ENCODE results near the gene MAPK8.

The MAPK8 gene

GRCh38 chr10:48285710-48286109 lies 20.8 kb upstream of the MAPK8 start:
- H3K27ac ChIP-seq, result no peak overlapping the region
- H3K4me2 ChIP-seq (ENCODE audit: low read length), result no peak overlapping the region
- peaks cover 24% of the 10 kb centered on the region for H3K4me1 ChIP-seq
- H3K36me3 ChIP-seq (ENCODE audit: control insufficient read depth, insufficient read depth, low read length), result no peaks in the 10 kb centered on the region
- H3K4me3 ChIP-seq (ENCODE audit: low read depth, low read length), result no peak overlapping the region
- H3K9ac ChIP-seq, result no peak overlapping the region
- no peaks in the 10 kb centered on the region for H3K79me2 ChIP-seq
- no peak overlapping the region for H2AFZ ChIP-seq
- H3K9me3 ChIP-seq (ENCODE audit: control insufficient read depth, low read length), result no peaks in the 10 kb centered on the region
- no peak for TF ChIP-seq CTCF (IDR thresholded peaks at IDR 0.05)
- no peaks in the 10 kb centered on the region for H3K27me3 ChIP-seq (ENCODE audit: control insufficient read depth, insufficient read depth, low read length)

GRCh38 chr10:48286356-48286755 lies 20.1 kb upstream of the MAPK8 start:
- H2AFZ ChIP-seq, result no peak overlapping the region
- no peak overlapping the region for H3K27ac ChIP-seq
- no peak overlapping the region for H3K4me2 ChIP-seq (ENCODE audit: low read length)
- no peak for TF ChIP-seq CTCF (IDR thresholded peaks at IDR 0.05)
- H3K79me2 ChIP-seq, result no peaks in the 10 kb centered on the region
- H3K9me3 ChIP-seq (ENCODE audit: control insufficient read depth, low read length), result no peaks in the 10 kb centered on the region
- H3K9ac ChIP-seq, result no peak overlapping the region
- no peaks in the 10 kb centered on the region for H3K27me3 ChIP-seq (ENCODE audit: control insufficient read depth, insufficient read depth, low read length)
- no peaks in the 10 kb centered on the region for H3K36me3 ChIP-seq (ENCODE audit: control insufficient read depth, insufficient read depth, low read length)
- peaks cover 24% of the 10 kb centered on the region for H3K4me1 ChIP-seq
- no peak overlapping the region for H3K4me3 ChIP-seq (ENCODE audit: low read depth, low read length)

GRCh38 chr10:48287417-48288391 lies 18.8 kb upstream of the MAPK8 start:
- Histone ChIP-seq H3K27me3 (ENCODE audit: control insufficient read depth, insufficient read depth, low read length) (no peaks in the 10 kb centered on the region), H3K4me1 (peaks cover 24% of the 10 kb centered on the region), H3K79me2 (no peaks in the 10 kb centered on the region), H3K4me3 (ENCODE audit: low read depth, low read length) (no peak overlapping the region), H2AFZ (peak overlapping the region; percentile 98), H3K9me3 (ENCODE audit: control insufficient read depth, low read length) (no peaks in the 10 kb centered on the region), H3K9ac (no peak overlapping the region), H3K36me3 (ENCODE audit: control insufficient read depth, insufficient read depth, low read length) (no peaks in the 10 kb centered on the region), H3K27ac (peak overlapping the region; percentile 74), H3K4me2 (ENCODE audit: low read length) (peak overlapping the region; percentile 5)
- TF ChIP-seq CTCF (IDR thresholded peaks at IDR 0.05), result no peak

GRCh38 chr10:48288661-48289060 lies 17.8 kb upstream of the MAPK8 start:
- no peak overlapping the region for H3K4me3 ChIP-seq (ENCODE audit: low read depth, low read length)
- no peaks in the 10 kb centered on the region for H3K27me3 ChIP-seq (ENCODE audit: control insufficient read depth, insufficient read depth, low read length)
- peak overlapping the region; percentile 74 for H3K27ac ChIP-seq
- H3K4me1 ChIP-seq, result peaks cover 24% of the 10 kb centered on the region
- H3K79me2 ChIP-seq, result no peaks in the 10 kb centered on the region
- no peak for TF ChIP-seq CTCF (IDR thresholded peaks at IDR 0.05)
- H2AFZ ChIP-seq, result peak overlapping the region; percentile 98
- H3K9ac ChIP-seq, result no peak overlapping the region
- no peaks in the 10 kb centered on the region for H3K36me3 ChIP-seq (ENCODE audit: control insufficient read depth, insufficient read depth, low read length)
- peak overlapping the region; percentile 5 for H3K4me2 ChIP-seq (ENCODE audit: low read length)
- H3K9me3 ChIP-seq (ENCODE audit: control insufficient read depth, low read length), result no peaks in the 10 kb centered on the region

All from parathyroid adenoma (tissue), 2 donors.